Parathyroid adenoma (tissue), 2 donors: ENCODE data around the gene RASSF1.
A peak's percentile ranks its signal among the peaks of the same experiment; 100 is the strongest.

Source experiments
- H2AFZ ChIP-seq: fragments of 300-600 bp; sonication (generic); one replicate; pipeline ENCODE4 v1.7.0; 2017; ENCODE audit warnings: antibody characterized with exemption, mild to moderate bottlenecking
- H3K27ac ChIP-seq: fragments of 300-600 bp; sonication (generic); one replicate; pipeline ENCODE4 v1.7.0; 2017
- H3K27me3 ChIP-seq: fragments of 300-600 bp; sonication (generic); one replicate; pipeline ENCODE4 v1.7.0; 2017; ENCODE audit warnings: low read length; ENCODE audit not compliant: control insufficient read depth, insufficient read depth
- H3K36me3 ChIP-seq: fragments of 300-600 bp; sonication (generic); one replicate; pipeline ENCODE4 v1.7.0; 2017; ENCODE audit warnings: low read length; ENCODE audit not compliant: control insufficient read depth, insufficient read depth
- H3K4me1 ChIP-seq: fragments of 300-600 bp; sonication (generic); one replicate; pipeline ENCODE4 v1.7.0; 2017; ENCODE audit warnings: control low read depth
- H3K4me2 ChIP-seq: fragments of 300-600 bp; sonication (generic); one replicate; pipeline ENCODE4 v1.7.0; 2017; ENCODE audit warnings: low read length
- H3K4me3 ChIP-seq: fragments of 300-600 bp; sonication (generic); one replicate; pipeline ENCODE4 v1.7.0; 2017; ENCODE audit warnings: low read depth, low read length
- H3K79me2 ChIP-seq: fragments of 300-600 bp; sonication (generic); one replicate; pipeline ENCODE4 v1.7.0; 2017; ENCODE audit warnings: control low read depth
- H3K9ac ChIP-seq: fragments of 300-600 bp; sonication (generic); one replicate; pipeline ENCODE4 v1.7.0; 2017; ENCODE audit warnings: mild to moderate bottlenecking
- H3K9me3 ChIP-seq: fragments of 300-600 bp; sonication (generic); one replicate; pipeline ENCODE4 v1.7.0; 2017; ENCODE audit warnings: low read length; ENCODE audit not compliant: control insufficient read depth
- CTCF ChIP-seq: fragments of 300-600 bp; sonication (generic); IDR thresholded peaks from one replicate; pipeline ENCODE4 v1.7.0; 2017; ENCODE audit warnings: antibody characterized with exemption, mild to moderate bottlenecking
- donor health status: primary hyperparathyroidism.

The RASSF1 gene

GRCh38 chr3:50340448-50341329 lies at the start of gene RASSF1:
TSS of gene RASSF1 (minus strand) at chr3:50340836. CDS start at chr3:50340805, 31 bp downstream.
- H3K4me1 ChIP-seq, result peaks cover 24% of the 10 kb centered on the region
- TF ChIP-seq CTCF, result no peak
- H3K9ac ChIP-seq, result no peak within 1 kb of the TSS

GRCh38 chr3:50389414-50389767 lies 48.8 kb upstream of the RASSF1 start:
- Histone ChIP-seq H3K4me1 (peaks cover 11% of the 10 kb centered on the region), H3K27ac (no peak overlapping the region), H3K27me3 (no peaks in the 10 kb centered on the region), H3K36me3 (no peaks in the 10 kb centered on the region), H3K4me2 (no peak overlapping the region), H3K9me3 (no peaks in the 10 kb centered on the region), H2AFZ (no peak overlapping the region), H3K4me3 (no peak overlapping the region), H3K79me2 (no peaks in the 10 kb centered on the region), H3K9ac (no peak overlapping the region)
- TF ChIP-seq CTCF, result no peak

More at GRCh38 chr3:50340448-50341329, at the start of gene RASSF1:
- Histone ChIP-seq H3K36me3 (no peaks in the 10 kb centered on the region), H3K79me2 (no peaks in the 10 kb centered on the region), H3K27ac (no peak within 1 kb of the TSS), H3K9me3 (no peaks in the 10 kb centered on the region), H3K4me2 (peak within 1 kb of the TSS; percentile 41), H3K4me3 (no peak within 1 kb of the TSS), H3K27me3 (no peaks in the 10 kb centered on the region), H2AFZ (no peak within 1 kb of the TSS)

- Histone ChIP-seq H3K36me3 (no peaks in the 10 kb centered on the region), H3K27me3 (no peaks in the 10 kb centered on the region), H2AFZ (no peak overlapping the region), H3K27ac (no peak overlapping the region), H3K9ac (no peak overlapping the region), H3K79me2 (no peaks in the 10 kb centered on the region), H3K4me1 (peaks cover 11% of the 10 kb centered on the region), H3K4me3 (no peak overlapping the region), H3K9me3 (no peaks in the 10 kb centered on the region), H3K4me2 (no peak overlapping the region)
- TF ChIP-seq CTCF, result no peak
Observed at GRCh38 chr3:50388720-50389413, 48.2 kb upstream of the RASSF1 start.

- Histone ChIP-seq H3K27me3 (no peaks in the 10 kb centered on the region), H3K9me3 (no peaks in the 10 kb centered on the region), H3K9ac (no peak overlapping the region), H3K4me2 (no peak overlapping the region), H3K79me2 (no peaks in the 10 kb centered on the region), H3K4me3 (no peak overlapping the region), H3K4me1 (peaks cover 11% of the 10 kb centered on the region), H2AFZ (no peak overlapping the region), H3K27ac (no peak overlapping the region), H3K36me3 (no peaks in the 10 kb centered on the region)
- no peak for TF ChIP-seq CTCF
Observed at GRCh38 chr3:50388016-50388719, 47.5 kb upstream of the RASSF1 start.
